GM10266 (cell line): ENCODE measurements around the gene PGLYRP2.

Experiments used
- DNase-seq: peaks from one replicate; pipeline ENCODE4 v3.0.0; 2012; ENCODE audit errors: extremely low spot score
- CTCF ChIP-seq: IDR thresholded peaks from 2 replicates; pipeline ENCODE4 v1.5.1; 2012; ENCODE audit warnings: mild to moderate bottlenecking, low read depth; ENCODE audit not compliant: control insufficient read depth, insufficient read depth; ENCODE audit errors: missing control alignments

PGLYRP2 gene

DNA sequence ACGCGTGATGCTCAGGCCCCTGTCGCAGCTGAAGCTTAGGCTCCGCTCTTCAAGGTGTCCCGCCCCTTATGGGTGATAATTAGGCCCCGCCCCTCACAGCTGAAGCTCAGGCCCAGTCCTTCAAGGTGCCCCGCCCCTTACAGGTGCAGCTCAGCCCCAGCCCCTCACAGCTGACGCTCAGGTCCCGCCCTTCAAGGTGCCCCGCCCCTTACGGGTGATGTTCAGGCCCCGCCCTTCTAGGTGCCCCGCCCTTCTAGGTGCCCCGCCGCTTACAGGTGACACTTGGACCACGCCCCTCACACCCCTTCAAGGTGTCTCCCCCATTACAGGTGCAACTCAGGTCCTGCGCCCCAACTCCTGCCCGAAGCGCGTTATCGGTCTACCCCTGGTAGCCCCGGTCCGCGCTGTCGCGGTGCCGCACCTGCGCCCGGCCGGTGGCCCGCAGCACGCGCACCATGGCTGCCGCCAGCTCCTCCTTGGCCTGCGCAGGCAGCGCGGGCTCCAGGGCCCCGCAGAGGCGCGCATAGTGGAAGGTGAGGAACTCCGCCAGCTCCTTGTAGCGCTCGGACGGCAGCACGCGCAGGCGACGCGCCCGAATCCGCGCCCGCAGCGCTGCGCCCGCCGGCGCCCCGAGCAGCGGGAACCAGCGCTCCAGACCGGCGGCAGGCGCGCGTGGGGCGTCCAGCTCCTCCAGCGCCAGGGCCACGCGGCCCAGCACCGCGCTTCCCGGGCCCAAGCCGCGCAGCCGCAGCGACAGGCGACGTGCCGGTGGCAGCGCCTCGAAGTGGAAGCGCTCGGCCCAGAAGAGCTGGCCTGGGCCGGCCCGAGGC lies 22.2 kb downstream of the PGLYRP2 start:
- no peak for DNase-seq
- no peak for TF ChIP-seq CTCF

- TF ChIP-seq CTCF = no peak
- no peak for DNase-seq
These were observed 22.9 kb downstream of the PGLYRP2 start for GRCh38 chr19:15456441-15456840.

GRCh38 chr19:15455996-15456395 lies 23.3 kb downstream of the PGLYRP2 start:
- DNase-seq = no peak
- no peak for TF ChIP-seq CTCF

DNA sequence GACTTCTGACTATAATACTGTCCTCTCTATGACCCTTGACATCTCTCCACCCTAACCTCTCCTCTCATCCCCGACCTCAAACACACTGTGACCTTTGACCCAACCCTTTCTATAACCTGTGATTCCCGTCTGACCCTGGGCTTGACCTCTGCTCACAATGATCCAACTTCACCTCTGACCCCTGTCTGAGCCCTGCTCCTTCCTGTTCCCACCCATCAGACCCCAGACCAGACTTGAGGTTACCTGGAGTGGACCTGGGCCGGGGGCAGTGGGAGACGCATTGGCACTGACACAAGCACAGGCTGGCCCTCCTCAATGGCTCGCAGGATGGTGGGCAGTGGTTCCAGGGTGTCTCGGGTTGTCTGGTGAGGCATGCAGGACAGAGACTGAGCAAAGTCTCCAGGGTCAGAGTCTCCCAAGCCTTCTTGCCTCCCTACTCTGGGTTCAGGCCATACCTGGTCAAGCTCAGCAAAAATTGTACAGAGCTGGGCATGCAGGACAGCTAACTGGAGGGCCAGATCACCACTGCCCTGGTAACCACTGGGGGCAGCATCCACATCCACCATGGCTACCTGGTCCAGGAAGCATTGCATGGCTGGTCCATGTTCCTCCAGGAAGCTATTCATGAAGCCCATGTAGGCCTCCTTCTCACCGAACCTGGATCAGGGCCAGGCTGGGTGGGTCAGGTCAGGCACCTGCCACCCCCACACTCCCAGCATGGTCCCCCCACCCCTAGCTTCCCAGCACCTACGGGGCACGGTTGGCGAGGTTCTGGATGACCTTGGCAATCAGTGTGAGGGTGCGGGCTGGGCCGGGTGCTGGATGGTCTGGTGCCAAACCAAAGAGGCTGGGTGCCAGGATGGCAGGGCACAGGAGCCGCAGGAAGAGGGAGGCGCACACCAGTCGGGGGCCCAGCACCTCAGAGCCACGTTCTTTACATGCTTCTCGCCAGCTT lies 25.1 kb downstream of the PGLYRP2 start:
- no peak for DNase-seq
- TF ChIP-seq CTCF = no peak

- DNase-seq = no peak
- no peak for TF ChIP-seq CTCF
These were observed 26.2 kb downstream of the PGLYRP2 start for GRCh38 chr19:15453091-15453578.

- TF ChIP-seq CTCF = no peak
- DNase-seq = no peak
These were observed 26.9 kb downstream of the PGLYRP2 start for GRCh38 chr19:15452111-15453047.
